Heart left ventricle (tissue), 16 donors: ENCODE data around the gene SH3RF3. TPM values are rescaled to one million over a fixed set of nuclear protein-coding genes. Genes with fewer than 3 reads are reported as not detected.
A peak's percentile ranks its signal among the peaks of the same experiment; 100 is the strongest.

Experiments
- ATAC-seq, 4 donors: fragments of 200-7000 bp; cut with Tn5 transposase; one replicate each; pipeline ENCODE4 v1.9.1; 2020 to 2022; ENCODE audit warnings: moderate library complexity in 4 of 4, mild to moderate bottlenecking in 3 of 4, moderate number of reproducible peaks in 1 of 4
- DNase-seq, 5 donors: peaks; one replicate each; pipeline ENCODE4 v3.0.0-alpha.2; 2020
- H3K27ac ChIP-seq, 12 donors: fragments of 200-600 bp; sonication (generic) in 4 of 12; one replicate each; pipeline versions ENCODE4 v1.5.0 to v1.8.0; 2016 to 2022; ENCODE audit warnings: mild to moderate bottlenecking in 2 of 12
- H3K27me3 ChIP-seq, 9 donors: fragments of 200-600 bp; sonication (generic) in 2 of 9; one replicate each; pipeline versions ENCODE4 v1.5.1 to v1.8.0; 2016 to 2022; ENCODE audit warnings: mild to moderate bottlenecking in 3 of 9
- H3K36me3 ChIP-seq, 9 donors: fragments of 200-600 bp; sonication (generic) in 2 of 9; one replicate each; pipeline versions ENCODE4 v1.5.0 to v1.8.0; 2018 to 2022; ENCODE audit warnings: mild to moderate bottlenecking in 2 of 9
- H3K4me1 ChIP-seq, 12 donors: fragments of 200-600 bp; sonication (generic) in 4 of 12; one replicate each; pipeline versions ENCODE4 v1.5.0 to v1.8.0; 2016 to 2022; ENCODE audit warnings: mild to moderate bottlenecking in 3 of 12
- H3K4me3 ChIP-seq, 12 donors: fragments of 200-600 bp; sonication (generic) in 4 of 12; one replicate each; pipeline versions ENCODE4 v1.5.0 to v1.8.0; 2017 to 2022; ENCODE audit warnings: mild to moderate bottlenecking in 9 of 12, moderate library complexity in 4 of 12
- H3K9me3 ChIP-seq, 12 donors: fragments of 200-600 bp; sonication (generic) in 4 of 12; one replicate each; pipeline versions ENCODE4 v1.5.0 to v1.8.0; 2016 to 2022; ENCODE audit warnings: mild to moderate bottlenecking in 1 of 12
- CTCF ChIP-seq, 12 donors: fragments of 200-600 bp; sonication (generic) in 4 of 12; IDR thresholded peaks; one replicate each; pipeline versions ENCODE4 v1.5.0 to v1.8.0; 2018 to 2022; ENCODE audit warnings: antibody characterized with exemption in 12 of 12, mild to moderate bottlenecking in 5 of 12
- POLR2A ChIP-seq, 2 donors: fragments of 450-650 bp; IDR thresholded peaks; one replicate each; pipeline ENCODE4 v1.6.1; 2017; ENCODE audit warnings: antibody characterized with exemption in 2 of 2, mild to moderate bottlenecking in 2 of 2, moderate library complexity in 2 of 2
- WGBS, 4 donors: extraction: QIAGEN DNeasy Blood & Tissue Kit in 2 of 4; methylation state at CpG; one replicate each; pipeline versions ENCODE4 v1.1.5 to v1.1.7; 2013 to 2018; 5-methylcytosine and 5-hydroxymethylcytosine counted together
- intact Hi-C, 10 donors: fragments of 100-400 bp; cut with DNase I; formaldehyde crosslinking; loops; one replicate each; pipeline versions ENCODE4 v1.11.1 to v1.14.2; 2022
- polyA plus RNA-seq, 2 donors: library from polyadenylated mRNA; stranded (reverse); fragments of 200-250 nt; gene quantifications; one replicate each; pipeline ENCODE4 v1.2.3, GENCODE V29; 2013
- total RNA-seq, 9 donors: library from RNA; depleted of rRNA in 2 of 9; stranded (reverse); fragments of >200 nt in 2 of 9; fragmentation: NEBNext Ultra II Directional in 3 of 9; extraction: Animal tissue kit (Norgen Biotek cat#: 25700) in 3 of 9; gene quantifications; one replicate each; pipeline versions ENCODE4 v1.1.0 to v1.2.4, GENCODE V29; 2016 to 2023
- donor health status: ischemic (EF 13 %, LVEDD 7.1; RV severe dilation, severe dysfunction).
- donor health status: healthy with polysubstance abuse.
- donor health status: DM: no; HTN: yes; CAD: no.
- donor health status: DM: no; HTN: no; CAD: no.
- donor health status: ischemic (EF 25% LVEDD 6.9; RV normal size, moderate dysfunction).
- donor health status: ischemic (EF 25% LVEDD 5.7; RV mildly dilated, moderate dysfunction).
- donor health status: healthy.
- donor health status: DM: yes; HTN: yes; CAD: no.
- donor health status: ischemic (EF 35%, LVEDD 5.7; RV mildly dilated, moderate dysfunction).
- donor health status: nonischemic (EF 11% LVEDD 7.7; RV severe dilation, severe dysfunction).
- donor health status: DM: yes; HTN: yes; CAD: no.
- donor health status: PGD.
- donor health status: ischemic (EF 29% LVEDD 5.4; RV normal size, mild dysfunction).
- donor health status: nonischemic (EF 23%, LVEDD 6.1; RV moderate dilation, normal function).

The SH3RF3 gene
- total and polyA plus RNA-seq, 11 donors = 5.2 to 15.7 (median 7.9) TPM

- H3K27me3 ChIP-seq = no peaks in the 10 kb centered on the region
- H3K9me3 ChIP-seq = no peaks in the 10 kb centered on the region
- 66 to 74% (median 69%) methylated on average over 9 of the region's 9 CpGs for WGBS, 4 donors
- no peaks in the 10 kb centered on the region for H3K36me3 ChIP-seq
- TF ChIP-seq POLR2A (IDR thresholded peaks at IDR 0.05) (no peak), CTCF (IDR thresholded peaks at IDR 0.05) (no peak)
- intact Hi-C loops = no loop called here
- H3K27ac ChIP-seq = peak overlapping the region in 5 of 12 donors; percentile 2 to 51 (median 9)
- peaks cover 9 to 41% (median 31%) of the 10 kb centered on the region in 12 donors for H3K4me1 ChIP-seq
- ATAC-seq (peak; percentile 66 to 90 (median 75)), DNase-seq (peak; percentile 38 to 83 (median 69))
- no peak overlapping the region for H3K4me3 ChIP-seq
These were observed 222.3 kb downstream of the SH3RF3 start for GRCh38 chr2:109351164-109351756.

- WGBS, 4 donors = 75 to 81% (median 78%) methylated on average over 20 of the region's 20 CpGs
- no peak for ATAC-seq
- intact Hi-C loops = no loop called here
- TF ChIP-seq CTCF (IDR thresholded peaks at IDR 0.05) = no peak
- no peaks in the 10 kb centered on the region for H3K9me3 ChIP-seq
- no peak overlapping the region for H3K27ac ChIP-seq
- H3K27me3 ChIP-seq = no peaks in the 10 kb centered on the region
- H3K36me3 ChIP-seq = no peaks in the 10 kb centered on the region
- no peak overlapping the region for H3K4me3 ChIP-seq
- H3K4me1 ChIP-seq = peaks cover 9 to 41% (median 31%) of the 10 kb centered on the region in 12 donors
- no peak for DNase-seq
These were observed 223.3 kb downstream of the SH3RF3 start for GRCh38 chr2:109352056-109352897.

GRCh38 chr2:109352898-109353689 is 224.1 kb downstream of the SH3RF3 start:
- DNase-seq (peak in 1 of 5 donors; percentile 45), ATAC-seq (no peak)
- H3K4me1 ChIP-seq = peaks cover 9 to 41% (median 31%) of the 10 kb centered on the region in 12 donors
- no peak overlapping the region for H3K4me3 ChIP-seq
- H3K36me3 ChIP-seq = no peaks in the 10 kb centered on the region
- H3K27me3 ChIP-seq = no peaks in the 10 kb centered on the region
- intact Hi-C loops = no loop called here
- TF ChIP-seq POLR2A (IDR thresholded peaks at IDR 0.05) = no peak
- no peak for TF ChIP-seq CTCF (IDR thresholded peaks at IDR 0.05)
- H3K9me3 ChIP-seq = peaks cover 0 to 7% (median 2%) of the 10 kb centered on the region in 12 donors
- H3K27ac ChIP-seq = no peak overlapping the region
- WGBS, 4 donors = 92 to 98% (median 95%) methylated on average over 12 to 14 of the region's 14 CpGs
